Skeletal muscle satellite cell (primary cell): Measurements from ENCODE around the gene ADM5. TPM values are rescaled to one million over a fixed set of nuclear protein-coding genes. Genes with fewer than 3 reads are reported as not detected.

Experiments used
- H3K27me3 ChIP-seq: 2 replicates; pipeline ENCODE4 v1.7.0; 2013; ENCODE audit warnings: low read length; ENCODE audit not compliant: control insufficient read depth, insufficient read depth
- H3K36me3 ChIP-seq: 2 replicates; pipeline ENCODE4 v1.7.0; 2013; ENCODE audit warnings: mild to moderate bottlenecking, control low read depth, low read length; ENCODE audit not compliant: insufficient read depth
- H3K4me1 ChIP-seq: 2 replicates; pipeline ENCODE4 v1.7.0; 2013; ENCODE audit warnings: low read length; ENCODE audit not compliant: control insufficient read depth, insufficient read depth
- H3K4me2 ChIP-seq: 2 replicates; pipeline ENCODE4 v1.7.0; 2013; ENCODE audit warnings: mild to moderate bottlenecking, low read length
- H3K4me3 ChIP-seq: 2 replicates; pipeline ENCODE4 v1.7.0; 2013; ENCODE audit warnings: low read length
- H3K9ac ChIP-seq: 2 replicates; pipeline ENCODE4 v1.7.0; 2013; ENCODE audit warnings: mild to moderate bottlenecking, low read depth, low read length, moderate library complexity
- H3K9me3 ChIP-seq: replicated peaks from 2 replicates; pipeline ENCODE4 v1.7.0; 2013; ENCODE audit warnings: mild to moderate bottlenecking, control low read depth, low read length
- total RNA-seq: library from RNA; depleted of rRNA; stranded (reverse); fragments of >200 nt; gene quantifications from 2 replicates; pipeline ENCODE4 v1.2.3, GENCODE V29; 2012; rRNA removed

ADM5 gene, protein sequence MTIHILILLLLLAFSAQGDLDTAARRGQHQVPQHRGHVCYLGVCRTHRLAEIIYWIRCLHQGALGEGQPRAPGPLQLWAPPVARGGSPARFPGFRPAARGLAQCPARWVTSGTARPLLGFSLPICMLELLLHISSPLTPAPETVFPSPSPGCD
- 0.25 and 1.1 TPM in 2 replicates for total RNA-seq

GRCh38 chr19:49689133-49690078 is at the start of gene ADM5:
TSS of gene ADM5 (plus strand) at chr19:49689594. CDS start at chr19:49689838, 244 bp downstream.
- Histone ChIP-seq H3K27me3 (no peaks in the 10 kb centered on the region), H3K9me3 (no peaks in the 10 kb centered on the region), H3K4me2 (peak within 1 kb of the TSS; percentile 83), H3K4me1 (peaks cover 19% of the 10 kb centered on the region), H3K9ac (peak within 1 kb of the TSS; percentile 49), H3K4me3 (peak within 1 kb of the TSS; percentile 62), H3K36me3 (peaks cover 29% of the 10 kb centered on the region)

DNA sequence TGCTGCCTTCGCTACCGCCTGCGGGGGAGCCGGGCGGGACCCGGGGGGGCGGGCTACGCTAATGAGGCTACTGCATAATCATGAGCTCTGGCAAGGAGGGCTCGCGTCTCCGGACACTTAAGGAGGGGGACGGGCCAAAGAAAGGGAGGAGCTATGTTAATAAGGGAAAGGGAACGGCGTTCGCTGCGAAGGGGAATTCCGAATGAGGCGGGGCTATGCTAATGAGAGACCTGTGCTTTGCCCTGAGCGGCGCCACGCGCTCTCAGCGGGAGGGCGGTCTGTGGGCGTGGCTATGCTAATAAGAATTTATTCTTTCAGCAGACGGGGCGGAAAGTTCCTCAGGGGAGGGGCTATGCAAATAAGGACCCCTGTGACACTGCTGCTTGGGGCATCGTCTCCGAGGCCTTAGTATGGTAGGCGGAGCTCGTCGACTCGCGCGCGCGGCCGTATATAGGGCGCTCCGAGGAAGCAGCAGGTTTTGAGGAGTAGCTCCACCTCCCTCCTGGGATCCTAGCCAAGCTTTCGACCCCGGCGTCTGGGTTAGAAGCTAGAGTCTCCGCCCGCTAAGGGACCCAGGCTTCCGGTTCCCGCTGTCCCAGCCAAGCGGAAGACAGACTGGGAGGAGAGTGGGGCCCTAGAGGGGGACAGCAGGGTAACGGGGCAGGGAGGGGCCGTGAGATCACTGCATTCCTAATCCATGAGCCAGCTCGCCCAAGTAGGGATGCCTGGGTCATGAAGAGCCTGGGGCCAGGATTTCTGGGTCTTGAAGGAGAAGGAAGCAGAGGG is 49.1 kb upstream of the ADM5 start, which contains the start of gene RRAS:
TSS of gene RRAS (minus strand) at position 31 of the 786 bp plus-strand sequence. CDS start 45 bp downstream, outside the sequence.
- H3K4me3 ChIP-seq = peak within 1 kb of the TSS; percentile 78
- H3K9me3 ChIP-seq = no peaks in the 10 kb centered on the region
- peaks cover 44% of the 10 kb centered on the region for H3K4me1 ChIP-seq
- peak within 1 kb of the TSS; percentile 97 for H3K4me2 ChIP-seq
- peaks cover 14% of the 10 kb centered on the region for H3K36me3 ChIP-seq
- no peaks in the 10 kb centered on the region for H3K27me3 ChIP-seq
- peak within 1 kb of the TSS; percentile 99 for H3K9ac ChIP-seq

- Histone ChIP-seq H3K9me3 (no peaks in the 10 kb centered on the region), H3K36me3 (peaks cover 12% of the 10 kb centered on the region), H3K4me2 (peak within 1 kb of the TSS; percentile 98), H3K4me1 (peaks cover 35% of the 10 kb centered on the region), H3K9ac (peak within 1 kb of the TSS; percentile 99), H3K27me3 (no peaks in the 10 kb centered on the region), H3K4me3 (peak within 1 kb of the TSS; percentile 88)
These were observed 47.5 kb upstream of the ADM5 start, which contains the start of gene SCAF1 for GRCh38 chr19:49641688-49642491. TSS of gene SCAF1 (plus strand) at chr19:49642209. CDS start at chr19:49645027, 2,818 bp downstream.

DNA sequence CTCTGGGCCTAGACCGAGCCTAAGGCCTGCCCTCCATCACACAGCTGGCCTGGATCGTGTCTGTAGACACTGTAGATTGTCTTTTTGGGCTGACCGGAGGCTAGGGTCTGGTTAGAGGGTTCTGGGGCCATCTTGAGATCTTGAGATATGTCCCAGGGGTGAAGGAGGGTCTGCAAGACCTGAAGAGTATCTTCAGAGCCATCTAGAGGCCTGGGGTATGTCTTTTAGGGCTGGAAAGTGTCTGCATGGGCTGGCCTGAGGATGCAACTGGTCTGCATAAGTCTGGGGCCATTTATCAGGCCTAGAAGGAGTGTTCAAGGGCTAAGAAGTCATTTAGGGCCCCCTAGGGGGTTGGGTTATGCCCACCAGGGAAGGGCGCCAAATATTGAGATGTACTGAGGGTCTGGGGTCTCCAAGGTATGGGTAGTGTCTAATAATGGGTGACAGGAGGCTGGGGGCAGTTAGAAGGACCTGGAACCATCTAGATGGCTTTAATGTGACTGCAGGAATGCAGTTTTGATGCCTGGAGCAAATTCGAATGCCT is 46.8 kb upstream of the ADM5 start:
- Histone ChIP-seq H3K4me1 (peaks cover 35% of the 10 kb centered on the region), H3K36me3 (peaks cover 18% of the 10 kb centered on the region), H3K4me3 (peak overlapping the region; percentile 88)

DNA sequence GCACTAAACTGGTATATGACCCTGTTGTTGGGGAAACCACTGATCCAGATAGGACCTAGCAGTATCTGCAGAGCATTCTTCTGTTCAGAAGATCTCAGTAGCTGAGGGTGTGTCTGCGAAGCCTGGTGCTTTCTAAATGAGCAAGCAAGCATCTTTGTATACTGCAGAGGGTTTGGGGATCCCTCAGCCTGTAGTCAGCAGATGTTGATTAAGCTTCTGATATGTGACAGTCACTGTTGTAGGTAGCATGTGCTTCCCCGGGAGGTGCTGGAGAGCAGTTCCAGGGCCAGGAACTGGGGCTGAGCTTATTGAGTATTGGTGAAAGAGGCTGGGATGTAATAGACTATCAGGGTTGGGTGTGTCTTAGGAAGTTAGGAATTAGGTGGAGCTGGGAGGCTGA is 45.9 kb upstream of the ADM5 start:
- Histone ChIP-seq H3K9me3 (no peaks in the 10 kb centered on the region), H3K9ac (peak overlapping the region; percentile 99), H3K4me1 (peaks cover 28% of the 10 kb centered on the region), H3K36me3 (peaks cover 18% of the 10 kb centered on the region), H3K4me3 (peak overlapping the region; percentile 88), H3K4me2 (peak overlapping the region; percentile 98), H3K27me3 (no peaks in the 10 kb centered on the region)

More for the DNA sequence above, 46.8 kb upstream of the ADM5 start:
- no peaks in the 10 kb centered on the region for H3K27me3 ChIP-seq
- peak overlapping the region; percentile 98 for H3K4me2 ChIP-seq
- peak overlapping the region; percentile 99 for H3K9ac ChIP-seq
- no peaks in the 10 kb centered on the region for H3K9me3 ChIP-seq

DNA sequence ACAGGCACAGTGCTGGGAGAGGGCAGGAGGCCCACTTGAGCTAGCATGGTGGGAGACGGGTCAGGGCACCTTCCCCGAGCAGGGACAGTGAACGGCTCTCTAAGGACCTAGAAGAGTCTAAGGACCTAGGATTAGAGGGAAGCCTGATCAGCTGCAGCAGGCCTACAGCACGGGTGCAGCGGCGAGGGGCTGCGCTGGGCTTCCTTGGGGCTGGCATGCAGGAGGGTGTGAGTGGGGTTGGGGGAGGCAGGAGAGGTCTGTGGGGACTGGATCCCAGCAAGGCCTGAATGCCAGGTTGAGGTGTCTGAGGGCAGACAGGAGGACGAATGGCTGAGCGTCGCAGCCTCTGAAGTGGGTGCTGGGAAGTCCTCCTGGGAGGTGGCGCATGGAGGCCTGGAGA is 43.8 kb upstream of the ADM5 start:
- H3K4me2 ChIP-seq = no peak overlapping the region
- H3K9ac ChIP-seq = no peak overlapping the region
- H3K4me3 ChIP-seq = no peak overlapping the region
- H3K27me3 ChIP-seq = no peaks in the 10 kb centered on the region
- H3K9me3 ChIP-seq = no peaks in the 10 kb centered on the region
- H3K36me3 ChIP-seq = peaks cover 34% of the 10 kb centered on the region
- H3K4me1 ChIP-seq = peaks cover 23% of the 10 kb centered on the region

- Histone ChIP-seq H3K4me2 (no peak overlapping the region), H3K27me3 (no peaks in the 10 kb centered on the region), H3K4me3 (no peak overlapping the region), H3K9ac (no peak overlapping the region), H3K4me1 (peaks cover 20% of the 10 kb centered on the region), H3K36me3 (peaks cover 35% of the 10 kb centered on the region), H3K9me3 (no peaks in the 10 kb centered on the region)
These were observed 43.4 kb upstream of the ADM5 start for GRCh38 chr19:49645995-49646394.

DNA sequence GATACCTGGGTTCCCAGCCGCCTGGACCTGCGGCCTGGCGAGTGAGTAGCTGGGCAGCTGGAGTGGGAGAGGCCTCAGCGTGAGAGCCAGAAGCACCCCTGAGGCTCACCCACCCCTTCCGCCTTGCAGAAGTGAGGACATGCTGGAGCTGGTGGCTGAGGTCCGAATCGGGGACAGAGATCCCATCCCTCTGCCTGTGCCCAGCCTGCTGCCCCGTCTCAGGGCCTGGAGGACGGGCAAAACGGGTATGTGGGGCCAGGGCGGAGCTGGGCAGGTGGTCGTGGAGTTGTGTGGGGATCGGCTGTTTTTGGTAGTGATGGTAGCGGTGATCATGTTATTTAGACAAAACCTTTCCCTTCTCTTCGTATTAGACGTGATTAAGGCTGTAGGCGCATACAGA is 42.8 kb upstream of the ADM5 start:
- H3K9ac ChIP-seq = no peak overlapping the region
- H3K27me3 ChIP-seq = no peaks in the 10 kb centered on the region
- H3K4me1 ChIP-seq = peaks cover 14% of the 10 kb centered on the region
- H3K36me3 ChIP-seq = peaks cover 37% of the 10 kb centered on the region
- no peak overlapping the region for H3K4me3 ChIP-seq
- H3K9me3 ChIP-seq = no peaks in the 10 kb centered on the region
- H3K4me2 ChIP-seq = no peak overlapping the region

- peaks cover 66% of the 10 kb centered on the region for H3K36me3 ChIP-seq
- H3K4me3 ChIP-seq = no peak overlapping the region
- no peak overlapping the region for H3K9ac ChIP-seq
- H3K9me3 ChIP-seq = no peaks in the 10 kb centered on the region
- H3K27me3 ChIP-seq = no peaks in the 10 kb centered on the region
- no peak overlapping the region for H3K4me2 ChIP-seq
- no peaks in the 10 kb centered on the region for H3K4me1 ChIP-seq
These were observed 38.2 kb upstream of the ADM5 start for GRCh38 chr19:49651029-49651819.
